BJ (cell line): ENCODE results near the gene QSER1. TPM values are rescaled to one million over a fixed set of nuclear protein-coding genes. Genes with fewer than 3 reads are reported as not detected.

ENCODE experiments used
- CTCF ChIA-PET: fragments of 350-600 bp; formaldehyde crosslinking; extraction: SDS; loops from one replicate; lab custom pipeline; 2021; ENCODE audit warnings: antibody characterized with exemption, inconsistent platforms; lab: Yijun Ruan, JAX
- POLR2A ChIA-PET: fragments of 300-600 bp; sonication (Branson Sonifier 250); formaldehyde crosslinking; extraction: SDS; loops from one replicate; lab custom pipeline; 2021; ENCODE audit warnings: antibody characterized with exemption; lab: Charles Lee
- DNase-seq: peaks from one replicate; pipeline ENCODE4 v3.0.0-alpha.2; 2011; ENCODE audit warnings: low read depth
- H3K27me3 ChIP-seq: 2 replicates; pipeline ENCODE4 v1.6.0; 2011; ENCODE audit warnings: low read length; ENCODE audit not compliant: control insufficient read depth, insufficient read depth
- H3K36me3 ChIP-seq: 2 replicates; pipeline ENCODE4 v1.5.1; 2011; ENCODE audit warnings: low read length; ENCODE audit not compliant: control insufficient read depth, insufficient read depth
- H3K4me3 ChIP-seq: 2 replicates; pipeline ENCODE4 v1.5.1; 2011; ENCODE audit warnings: low read depth, mild to moderate bottlenecking, control low read depth, low read length
- polyA plus RNA-seq: library from polyadenylated mRNA; depleted of rRNA; stranded (reverse); fragments of >200 nt; gene quantifications from 2 replicates; pipeline ENCODE4 v1.2.3, GENCODE V29; 2011
- TF ChIP-seq, protein P1 (sequence below): IDR thresholded peaks from 2 replicates; pipeline ENCODE4 v1.5.1; 2011; ENCODE audit warnings: low read depth, mild to moderate bottlenecking, control low read depth, inconsistent platforms, low read length, moderate library complexity; ENCODE audit not compliant: insufficient read depth

Gene QSER1
- polyA plus RNA-seq, 1 experiment, result 3.9 TPM

DNA sequence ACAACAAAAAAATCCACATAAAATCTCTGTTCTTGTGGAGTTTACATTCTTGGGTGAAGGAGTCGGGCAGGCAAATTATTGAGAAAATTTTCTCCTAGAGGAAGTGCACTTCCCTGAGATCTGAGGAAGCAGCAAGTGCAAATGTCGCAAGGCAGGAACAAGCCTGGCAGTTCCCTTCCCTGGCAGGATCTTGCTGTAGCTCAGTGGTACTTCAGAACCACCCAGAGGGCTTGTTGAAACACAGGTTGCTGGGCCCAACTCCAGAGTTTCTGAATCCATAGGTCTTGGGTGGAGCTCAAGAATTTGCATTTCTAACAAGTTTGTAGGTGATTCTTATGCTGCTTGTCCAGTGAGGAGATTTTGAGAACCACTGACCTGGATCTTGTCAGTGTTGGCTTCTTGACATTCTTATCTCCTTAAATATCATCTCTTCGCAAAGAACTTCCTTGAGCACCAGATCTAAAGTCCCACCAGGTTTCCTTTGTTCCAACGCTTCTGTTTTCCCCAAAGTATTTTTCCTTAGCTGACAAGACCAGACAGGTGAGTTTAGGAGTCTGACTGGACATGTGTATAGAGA, 9.6 kb downstream of the QSER1 start:
- DNase-seq, result no peak
- POLR2A ChIA-PET, result no interaction called here
- Histone ChIP-seq H3K4me3 (no peak overlapping the region), H3K27me3 (no peaks in the 10 kb centered on the region), H3K36me3 (peaks cover 2% of the 10 kb centered on the region)
- CTCF ChIA-PET, result interaction anchor here (1.2 to 2.0 kb wide), 2 partner anchors 10 to 16 kb away, joined by 4 to 5 read pairs; no protein-coding TSS in a partner anchor
- TF ChIP-seq, protein P1, sequence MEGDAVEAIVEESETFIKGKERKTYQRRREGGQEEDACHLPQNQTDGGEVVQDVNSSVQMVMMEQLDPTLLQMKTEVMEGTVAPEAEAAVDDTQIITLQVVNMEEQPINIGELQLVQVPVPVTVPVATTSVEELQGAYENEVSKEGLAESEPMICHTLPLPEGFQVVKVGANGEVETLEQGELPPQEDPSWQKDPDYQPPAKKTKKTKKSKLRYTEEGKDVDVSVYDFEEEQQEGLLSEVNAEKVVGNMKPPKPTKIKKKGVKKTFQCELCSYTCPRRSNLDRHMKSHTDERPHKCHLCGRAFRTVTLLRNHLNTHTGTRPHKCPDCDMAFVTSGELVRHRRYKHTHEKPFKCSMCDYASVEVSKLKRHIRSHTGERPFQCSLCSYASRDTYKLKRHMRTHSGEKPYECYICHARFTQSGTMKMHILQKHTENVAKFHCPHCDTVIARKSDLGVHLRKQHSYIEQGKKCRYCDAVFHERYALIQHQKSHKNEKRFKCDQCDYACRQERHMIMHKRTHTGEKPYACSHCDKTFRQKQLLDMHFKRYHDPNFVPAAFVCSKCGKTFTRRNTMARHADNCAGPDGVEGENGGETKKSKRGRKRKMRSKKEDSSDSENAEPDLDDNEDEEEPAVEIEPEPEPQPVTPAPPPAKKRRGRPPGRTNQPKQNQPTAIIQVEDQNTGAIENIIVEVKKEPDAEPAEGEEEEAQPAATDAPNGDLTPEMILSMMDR, result no peak

DNA sequence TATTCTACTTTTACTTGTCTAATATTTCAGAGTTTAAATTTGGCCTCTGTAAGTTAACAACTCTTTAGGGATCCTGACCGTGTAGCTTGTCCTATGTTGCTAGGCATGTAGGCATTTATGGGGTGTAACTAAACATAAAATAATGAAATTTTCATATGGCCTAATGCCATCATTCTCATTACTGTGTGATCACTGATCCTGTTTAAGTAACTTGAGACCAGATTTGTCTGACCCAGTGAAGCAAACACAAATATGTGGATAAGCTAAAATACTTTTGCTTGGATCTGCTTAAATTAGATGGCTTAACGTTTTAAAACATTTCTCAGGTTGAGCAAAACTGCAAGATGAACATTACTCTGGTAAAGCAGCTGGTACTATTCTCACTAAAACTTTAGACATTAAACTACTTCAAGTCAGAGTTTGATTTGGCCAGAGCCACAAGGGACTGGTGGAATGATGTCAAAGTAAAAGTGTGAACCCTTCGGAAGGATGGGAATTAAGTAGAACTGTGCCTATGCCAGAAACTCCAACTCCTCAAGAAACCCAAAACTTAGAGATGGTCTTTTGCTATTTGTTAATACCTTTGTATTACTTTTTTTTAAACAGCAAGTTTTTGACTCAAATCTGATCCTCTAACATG, 12.5 kb downstream of the QSER1 start:
- DNase-seq, result no peak

DNA sequence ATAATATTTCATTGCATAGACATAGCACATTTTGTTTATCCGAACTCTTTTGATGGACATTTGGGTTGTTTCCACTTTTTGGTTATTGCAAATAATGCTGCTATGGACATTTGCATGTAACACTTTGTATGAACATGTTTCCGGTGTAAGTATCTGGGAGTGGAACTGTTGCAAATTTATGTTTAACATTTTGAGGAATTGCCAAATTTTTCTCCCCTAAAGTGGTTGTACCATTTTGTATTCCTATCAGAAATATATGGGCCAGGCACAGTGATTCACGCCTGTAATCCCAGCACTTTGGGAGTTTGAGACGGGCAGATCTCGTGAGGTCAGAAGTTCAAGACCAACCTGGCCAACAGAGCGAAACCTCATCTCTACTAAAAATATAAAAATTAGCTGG, 16.0 kb downstream of the QSER1 start:
- Histone ChIP-seq H3K4me3 (no peak overlapping the region), H3K27me3 (no peaks in the 10 kb centered on the region), H3K36me3 (no peaks in the 10 kb centered on the region)
- TF ChIP-seq, protein P1, result no peak
- CTCF ChIA-PET, result interaction anchor here (0.6 to 1.4 kb wide), 3 partner anchors 13 to 114 kb away, joined by 3 to 5 read pairs (median 3); partner anchors contain the start of gene CCDC73
- POLR2A ChIA-PET, result no interaction called here
- DNase-seq, result no peak

More for the DNA sequence above, 12.5 kb downstream of the QSER1 start:
- ChIA-PET CTCF (interaction anchor here (0.6 to 1.4 kb wide), 3 partner anchors 8 to 63 kb away, joined by 3 read pairs; no protein-coding TSS in a partner anchor), POLR2A (no interaction called here)
- no peak overlapping the region for H3K4me3 ChIP-seq
- H3K27me3 ChIP-seq, result no peaks in the 10 kb centered on the region
- TF ChIP-seq, protein P1, result no peak
- H3K36me3 ChIP-seq, result peaks cover 2% of the 10 kb centered on the region; the same call in 1 of the 2 replicates

DNA sequence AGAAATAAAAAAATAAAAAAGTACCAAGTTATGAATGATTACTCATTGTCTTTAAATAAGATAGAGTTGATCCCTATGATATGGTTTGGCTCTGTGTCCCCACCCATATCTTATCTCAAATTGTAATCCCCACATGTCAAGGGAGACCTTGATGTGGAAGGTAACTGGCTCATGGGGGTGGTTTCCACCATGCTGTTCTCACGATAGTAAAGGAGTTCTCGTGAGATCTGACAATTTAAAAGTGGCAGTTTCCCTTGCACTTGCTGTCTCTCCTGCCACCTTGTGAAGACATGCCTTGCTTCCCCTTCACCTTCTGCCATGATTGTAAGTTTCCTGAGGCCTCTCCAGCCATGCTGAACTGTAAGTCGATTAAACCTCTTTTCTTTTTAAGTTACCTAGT, 18.8 kb downstream of the QSER1 start:
- TF ChIP-seq, protein P1, result no peak
- DNase-seq, result no peak
- POLR2A ChIA-PET, result no interaction called here
- no peak overlapping the region for H3K4me3 ChIP-seq
- CTCF ChIA-PET, result no interaction called here
- H3K27me3 ChIP-seq, result no peaks in the 10 kb centered on the region
- no peaks in the 10 kb centered on the region for H3K36me3 ChIP-seq

DNA sequence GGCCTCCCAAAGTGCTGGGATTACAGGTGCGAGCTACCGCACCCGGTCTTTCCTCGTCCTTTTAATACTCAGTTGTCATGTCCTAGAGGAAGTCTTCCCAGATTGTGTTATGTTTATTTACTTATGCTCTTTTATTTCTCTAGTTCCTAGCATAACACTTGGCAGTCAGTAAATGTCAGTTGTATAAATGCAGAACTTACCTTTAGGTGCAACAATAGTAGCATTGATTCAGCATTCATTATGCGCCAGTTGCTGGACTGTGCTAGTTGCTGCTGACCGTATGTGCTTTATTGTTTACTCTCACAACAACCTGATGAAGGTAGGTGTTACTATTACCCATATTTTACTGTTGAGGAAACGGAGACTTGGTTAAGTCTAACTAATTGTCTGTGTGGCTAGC, 20.8 kb downstream of the QSER1 start:
- H3K27me3 ChIP-seq, result no peaks in the 10 kb centered on the region
- H3K36me3 ChIP-seq, result no peaks in the 10 kb centered on the region
- ChIA-PET POLR2A (no interaction called here), CTCF (interaction anchor here (1.3 kb wide), 1 partner anchor 16 kb away, joined by 7 read pairs; no protein-coding TSS in a partner anchor)
- no peak overlapping the region for H3K4me3 ChIP-seq
- no peak for DNase-seq
- TF ChIP-seq, protein P1, result no peak
